WTC11 (cell line): Measurements from ENCODE around the gene GRPR.

Source experiments
- AFF4 ChIP-seq: sonication (generic); formaldehyde crosslinking; IDR thresholded peaks from 2 replicates; pipeline ENCODE4 v1.8.1; 2023; ENCODE audit warnings: mild to moderate bottlenecking, missing genetic modification reagents, borderline replicate concordance
- CREB1 ChIP-seq: sonication (generic); formaldehyde crosslinking; IDR thresholded peaks from 2 replicates; pipeline ENCODE4 v1.8.0; 2023; ENCODE audit warnings: mild to moderate bottlenecking, missing genetic modification reagents
- FOXP4 ChIP-seq: sonication (generic); formaldehyde crosslinking; IDR thresholded peaks from 2 replicates; pipeline ENCODE4 v1.8.0; 2022; ENCODE audit warnings: mild to moderate bottlenecking, missing genetic modification reagents
- JUN ChIP-seq: sonication (generic); formaldehyde crosslinking; IDR thresholded peaks from 2 replicates; pipeline ENCODE4 v1.8.0; 2023; ENCODE audit warnings: mild to moderate bottlenecking, missing genetic modification reagents
- NFE2L1 ChIP-seq: sonication (generic); formaldehyde crosslinking; IDR thresholded peaks from 2 replicates; pipeline ENCODE4 v1.8.1; 2023; ENCODE audit warnings: missing genetic modification reagents
- SMAD4 ChIP-seq: sonication (generic); formaldehyde crosslinking; IDR thresholded peaks from 2 replicates; pipeline ENCODE4 v1.8.0; 2022; ENCODE audit warnings: mild to moderate bottlenecking, missing genetic modification reagents
- SP1 ChIP-seq: sonication (generic); formaldehyde crosslinking; conservative IDR thresholded peaks from 2 replicates; pipeline ENCODE4 v1.8.1; 2022; ENCODE audit warnings: missing genetic modification reagents
- ZNF219 ChIP-seq: sonication (generic); formaldehyde crosslinking; IDR thresholded peaks from 2 replicates; pipeline ENCODE4 v1.8.0; 2023; ENCODE audit warnings: missing genetic modification reagents, mild to moderate bottlenecking, borderline replicate concordance
- ZNF396 ChIP-seq: fragments of 250-450 bp; sonication (Bioruptor Pico); IDR thresholded peaks from 2 replicates; pipeline ENCODE4 v1.8.0; 2021; ENCODE audit warnings: mild to moderate bottlenecking, moderate library complexity, borderline replicate concordance
- TF ChIP-seq, protein P1 (sequence below): fragments of 200-600 bp; IDR thresholded peaks from 2 replicates; pipeline ENCODE4 v1.8.0; 2022; ENCODE audit warnings: antibody characterized with exemption
- TF ChIP-seq, protein P2 (sequence below): sonication (generic); formaldehyde crosslinking; IDR thresholded peaks from 2 replicates; pipeline ENCODE4 v1.8.1; 2022; ENCODE audit warnings: low read depth, missing genetic modification reagents, borderline replicate concordance
- TF ChIP-seq, protein P3 (sequence below): sonication (generic); formaldehyde crosslinking; IDR thresholded peaks from 2 replicates; pipeline ENCODE4 v1.8.1; 2023; ENCODE audit warnings: mild to moderate bottlenecking, missing genetic modification reagents

DNA sequence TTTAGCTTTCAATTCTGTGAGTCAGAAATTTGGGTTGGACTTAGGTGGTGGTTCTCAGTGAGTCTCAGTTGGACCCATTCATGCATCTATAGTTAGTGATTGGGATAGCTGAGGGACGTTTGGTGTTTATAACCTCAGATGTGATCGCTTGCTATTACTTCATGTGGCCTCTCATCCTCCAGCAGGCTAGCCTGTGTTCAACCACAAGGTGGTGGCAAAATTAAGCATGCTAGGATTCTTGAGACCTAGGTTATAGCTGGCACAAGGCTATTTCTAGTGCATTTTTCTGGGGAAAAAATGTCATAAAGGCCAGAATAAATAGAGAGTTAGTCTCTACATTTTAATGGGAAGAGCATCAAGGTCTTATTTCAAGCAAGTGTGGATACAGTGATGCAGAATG, 10.9 kb upstream of the GRPR start:
- no peak for TF ChIP-seq SMAD4 (CRISPR knock-in tag)
- TF ChIP-seq, protein P1, sequence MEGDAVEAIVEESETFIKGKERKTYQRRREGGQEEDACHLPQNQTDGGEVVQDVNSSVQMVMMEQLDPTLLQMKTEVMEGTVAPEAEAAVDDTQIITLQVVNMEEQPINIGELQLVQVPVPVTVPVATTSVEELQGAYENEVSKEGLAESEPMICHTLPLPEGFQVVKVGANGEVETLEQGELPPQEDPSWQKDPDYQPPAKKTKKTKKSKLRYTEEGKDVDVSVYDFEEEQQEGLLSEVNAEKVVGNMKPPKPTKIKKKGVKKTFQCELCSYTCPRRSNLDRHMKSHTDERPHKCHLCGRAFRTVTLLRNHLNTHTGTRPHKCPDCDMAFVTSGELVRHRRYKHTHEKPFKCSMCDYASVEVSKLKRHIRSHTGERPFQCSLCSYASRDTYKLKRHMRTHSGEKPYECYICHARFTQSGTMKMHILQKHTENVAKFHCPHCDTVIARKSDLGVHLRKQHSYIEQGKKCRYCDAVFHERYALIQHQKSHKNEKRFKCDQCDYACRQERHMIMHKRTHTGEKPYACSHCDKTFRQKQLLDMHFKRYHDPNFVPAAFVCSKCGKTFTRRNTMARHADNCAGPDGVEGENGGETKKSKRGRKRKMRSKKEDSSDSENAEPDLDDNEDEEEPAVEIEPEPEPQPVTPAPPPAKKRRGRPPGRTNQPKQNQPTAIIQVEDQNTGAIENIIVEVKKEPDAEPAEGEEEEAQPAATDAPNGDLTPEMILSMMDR, result no peak
- no peak for TF ChIP-seq NFE2L1 (CRISPR knock-in tag)
- TF ChIP-seq CREB1 (CRISPR knock-in tag), result no peak
- TF ChIP-seq FOXP4, result no peak
- no peak for TF ChIP-seq AFF4 (CRISPR knock-in tag)
- no peak for TF ChIP-seq ZNF219 (CRISPR knock-in tag)
- TF ChIP-seq, protein P2, sequence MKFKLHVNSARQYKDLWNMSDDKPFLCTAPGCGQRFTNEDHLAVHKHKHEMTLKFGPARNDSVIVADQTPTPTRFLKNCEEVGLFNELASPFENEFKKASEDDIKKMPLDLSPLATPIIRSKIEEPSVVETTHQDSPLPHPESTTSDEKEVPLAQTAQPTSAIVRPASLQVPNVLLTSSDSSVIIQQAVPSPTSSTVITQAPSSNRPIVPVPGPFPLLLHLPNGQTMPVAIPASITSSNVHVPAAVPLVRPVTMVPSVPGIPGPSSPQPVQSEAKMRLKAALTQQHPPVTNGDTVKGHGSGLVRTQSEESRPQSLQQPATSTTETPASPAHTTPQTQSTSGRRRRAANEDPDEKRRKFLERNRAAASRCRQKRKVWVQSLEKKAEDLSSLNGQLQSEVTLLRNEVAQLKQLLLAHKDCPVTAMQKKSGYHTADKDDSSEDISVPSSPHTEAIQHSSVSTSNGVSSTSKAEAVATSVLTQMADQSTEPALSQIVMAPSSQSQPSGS (CRISPR knock-in tag), result no peak
- no peak for TF ChIP-seq JUN (CRISPR knock-in tag)
- TF ChIP-seq ZNF396 (CRISPR knock-in tag), result no peak
- no peak for TF ChIP-seq SP1 (CRISPR knock-in tag)
- TF ChIP-seq, protein P3, sequence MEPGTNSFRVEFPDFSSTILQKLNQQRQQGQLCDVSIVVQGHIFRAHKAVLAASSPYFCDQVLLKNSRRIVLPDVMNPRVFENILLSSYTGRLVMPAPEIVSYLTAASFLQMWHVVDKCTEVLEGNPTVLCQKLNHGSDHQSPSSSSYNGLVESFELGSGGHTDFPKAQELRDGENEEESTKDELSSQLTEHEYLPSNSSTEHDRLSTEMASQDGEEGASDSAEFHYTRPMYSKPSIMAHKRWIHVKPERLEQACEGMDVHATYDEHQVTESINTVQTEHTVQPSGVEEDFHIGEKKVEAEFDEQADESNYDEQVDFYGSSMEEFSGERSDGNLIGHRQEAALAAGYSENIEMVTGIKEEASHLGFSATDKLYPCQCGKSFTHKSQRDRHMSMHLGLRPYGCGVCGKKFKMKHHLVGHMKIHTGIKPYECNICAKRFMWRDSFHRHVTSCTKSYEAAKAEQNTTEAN (CRISPR knock-in tag), result no peak
